ENCODE data around the gene THAP7. TPM values are rescaled to one million over a fixed set of nuclear protein-coding genes. Genes with fewer than 3 reads are reported as not detected.
A peak's percentile ranks its signal among the peaks of the same experiment; 100 is the strongest.

Gene THAP7
- total and polyA plus RNA-seq, 9 of the 15 experiments (the other 6 are each of a cell fraction or from before 2014, with no cell fraction given): 7.9 to 263 (median 84.1) TPM

- TF ChIP-seq, protein P1, sequence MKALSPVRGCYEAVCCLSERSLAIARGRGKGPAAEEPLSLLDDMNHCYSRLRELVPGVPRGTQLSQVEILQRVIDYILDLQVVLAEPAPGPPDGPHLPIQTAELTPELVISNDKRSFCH (CRISPR knock-in tag; IDR thresholded peaks at IDR 0.05): no peak
- TF ChIP-seq, protein P1 (tag; IDR thresholded peaks at IDR 0.05): peak; percentile 55; the same call in 1 of the 2 replicates
- TF ChIP-seq PHTF2 (CRISPR knock-in tag; IDR thresholded peaks at IDR 0.05): no peak
- TF ChIP-seq ZNF740 (CRISPR knock-in tag; IDR thresholded peaks at IDR 0.05): no peak
- TF ChIP-seq ZNF740 (tag; IDR thresholded peaks at IDR 0.05): no peak
- TF ChIP-seq, protein P2, sequence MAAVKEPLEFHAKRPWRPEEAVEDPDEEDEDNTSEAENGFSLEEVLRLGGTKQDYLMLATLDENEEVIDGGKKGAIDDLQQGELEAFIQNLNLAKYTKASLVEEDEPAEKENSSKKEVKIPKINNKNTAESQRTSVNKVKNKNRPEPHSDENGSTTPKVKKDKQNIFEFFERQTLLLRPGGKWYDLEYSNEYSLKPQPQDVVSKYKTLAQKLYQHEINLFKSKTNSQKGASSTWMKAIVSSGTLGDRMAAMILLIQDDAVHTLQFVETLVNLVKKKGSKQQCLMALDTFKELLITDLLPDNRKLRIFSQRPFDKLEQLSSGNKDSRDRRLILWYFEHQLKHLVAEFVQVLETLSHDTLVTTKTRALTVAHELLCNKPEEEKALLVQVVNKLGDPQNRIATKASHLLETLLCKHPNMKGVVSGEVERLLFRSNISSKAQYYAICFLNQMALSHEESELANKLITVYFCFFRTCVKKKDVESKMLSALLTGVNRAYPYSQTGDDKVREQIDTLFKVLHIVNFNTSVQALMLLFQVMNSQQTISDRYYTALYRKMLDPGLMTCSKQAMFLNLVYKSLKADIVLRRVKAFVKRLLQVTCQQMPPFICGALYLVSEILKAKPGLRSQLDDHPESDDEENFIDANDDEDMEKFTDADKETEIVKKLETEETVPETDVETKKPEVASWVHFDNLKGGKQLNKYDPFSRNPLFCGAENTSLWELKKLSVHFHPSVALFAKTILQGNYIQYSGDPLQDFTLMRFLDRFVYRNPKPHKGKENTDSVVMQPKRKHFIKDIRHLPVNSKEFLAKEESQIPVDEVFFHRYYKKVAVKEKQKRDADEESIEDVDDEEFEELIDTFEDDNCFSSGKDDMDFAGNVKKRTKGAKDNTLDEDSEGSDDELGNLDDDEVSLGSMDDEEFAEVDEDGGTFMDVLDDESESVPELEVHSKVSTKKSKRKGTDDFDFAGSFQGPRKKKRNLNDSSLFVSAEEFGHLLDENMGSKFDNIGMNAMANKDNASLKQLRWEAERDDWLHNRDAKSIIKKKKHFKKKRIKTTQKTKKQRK (IDR thresholded peaks at IDR 0.05; ENCODE audit: borderline replicate concordance, low read depth, low read length): no peak
- TF ChIP-seq HIVEP1 (CRISPR knock-in tag; IDR thresholded peaks at IDR 0.05): 0 out of 2 replicates have a peak, but pooled peaks have one; percentile 21
- TF ChIP-seq RFX7 (CRISPR knock-in tag; IDR thresholded peaks at IDR 0.05): no peak
- 0 out of 2 replicates have a peak, but pooled peaks have one; percentile 30 for TF ChIP-seq RHOXF2B (CRISPR knock-in tag; conservative IDR thresholded peaks at IDR 0.05)
- TF ChIP-seq SRSF1 (IDR thresholded peaks at IDR 0.05; ENCODE audit: low read depth, low read length): no peak
- TF ChIP-seq TSC22D4 (tag; IDR thresholded peaks at IDR 0.05): no peak
- peak in 1 of 2 experiments; percentile 26; a peak in 1 of 4 replicates for TF ChIP-seq SRF (CRISPR knock-in tag; IDR thresholded peaks at IDR 0.05)
- TF ChIP-seq CBX2 (IDR thresholded peaks at IDR 0.05; ENCODE audit: insufficient read depth, low read length, poor library complexity, severe bottlenecking): no peak
- no peak for TF ChIP-seq MEIS2 (IDR thresholded peaks at IDR 0.05; ENCODE audit: partially characterized antibody)
- TF ChIP-seq TEAD2 (tag; IDR thresholded peaks at IDR 0.05): no peak
- TF ChIP-seq ZNF316 (IDR thresholded peaks at IDR 0.05): no peak
- no peak for TF ChIP-seq THRA (IDR thresholded peaks at IDR 0.05)
- TF ChIP-seq ZNF57 (CRISPR knock-in tag; IDR thresholded peaks at IDR 0.05): no peak
- TF ChIP-seq ZNF140 (CRISPR knock-in tag; IDR thresholded peaks at IDR 0.05): no peak
- TF ChIP-seq RNF219 (CRISPR knock-in tag; IDR thresholded peaks at IDR 0.05): no peak
- TF ChIP-seq ZC3H11A (IDR thresholded peaks at IDR 0.05; ENCODE audit: low read depth, low read length): no peak
Observed at GRCh38 chr22:20949698-20950183, 52.2 kb downstream of the THAP7 start (continued).
